Upper lobe of right lung (tissue), 1 donor: Measurements from ENCODE around the gene COL13A1. TPM values are rescaled to one million over a fixed set of nuclear protein-coding genes. Genes with fewer than 3 reads are reported as not detected.

ENCODE experiments used
- ATAC-seq: fragments of 200-7000 bp; cut with Tn5 transposase; one replicate; pipeline ENCODE4 v1.9.1; 2020; ENCODE audit warnings: mild to moderate bottlenecking, moderate library complexity
- DNase-seq: peaks from one replicate; pipeline ENCODE4 v3.0.0-alpha.2; 2020
- H3K27ac ChIP-seq: fragments of 200-600 bp; one replicate; pipeline ENCODE4 v1.8.0; 2022
- H3K27me3 ChIP-seq: fragments of 200-600 bp; one replicate; pipeline ENCODE4 v1.8.0; 2022; ENCODE audit warnings: mild to moderate bottlenecking
- H3K36me3 ChIP-seq: fragments of 200-600 bp; one replicate; pipeline ENCODE4 v1.8.0; 2022
- H3K4me1 ChIP-seq: fragments of 200-600 bp; one replicate; pipeline ENCODE4 v1.8.0; 2022
- H3K4me3 ChIP-seq: fragments of 200-600 bp; one replicate; pipeline ENCODE4 v1.8.0; 2022; ENCODE audit warnings: mild to moderate bottlenecking
- H3K9me3 ChIP-seq: fragments of 200-600 bp; one replicate; pipeline ENCODE4 v1.8.0; 2022
- intact Hi-C: fragments of 100-400 bp; cut with DNase I; formaldehyde crosslinking; loops from one replicate; pipeline ENCODE4 v1.11.0; 2022
- total RNA-seq: library from RNA; stranded (reverse); fragmentation: NEBNext Ultra II Directional; extraction: Animal tissue kit (Norgen Biotek cat#: 25700); gene quantifications from one replicate; pipeline ENCODE4 v1.2.1, GENCODE V29; 2021
- TF ChIP-seq, protein P1 (sequence below): fragments of 200-600 bp; IDR thresholded peaks from one replicate; pipeline ENCODE4 v1.8.0; 2022; ENCODE audit warnings: antibody characterized with exemption
- donor health status: DM: no; HTN: yes; CAD: no; lungs with severe emphysema.

The COL13A1 gene
- total RNA-seq, 1 donor from 2014 or later = 13.5 TPM

DNA sequence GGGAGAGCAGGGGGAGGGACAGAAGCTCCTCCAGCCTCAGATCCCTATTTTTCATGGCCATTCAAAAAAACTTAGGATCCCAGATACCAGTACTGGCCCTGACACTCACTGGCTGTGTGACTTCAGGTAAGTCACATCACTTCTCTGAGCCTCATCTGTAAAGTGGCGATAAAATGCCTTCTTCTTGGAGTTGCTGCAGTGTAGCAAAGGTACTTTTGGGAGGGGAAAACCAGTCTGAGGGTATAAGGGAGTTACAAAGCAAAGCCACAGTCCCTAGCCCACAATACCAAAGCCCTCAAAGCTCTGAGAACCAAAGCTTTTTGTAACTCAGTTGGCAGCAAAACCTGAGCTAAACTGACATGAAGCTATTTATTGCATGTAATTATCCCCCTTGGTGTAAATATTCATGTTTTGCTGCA is 43.4 kb upstream of the COL13A1 start:
- no peaks in the 10 kb centered on the region for H3K27me3 ChIP-seq
- no peaks in the 10 kb centered on the region for H3K9me3 ChIP-seq
- no peak for DNase-seq
- no peak overlapping the region for H3K4me3 ChIP-seq
- peaks cover 8% of the 10 kb centered on the region for H3K4me1 ChIP-seq
- intact Hi-C loops = no loop called here
- TF ChIP-seq, protein P1, sequence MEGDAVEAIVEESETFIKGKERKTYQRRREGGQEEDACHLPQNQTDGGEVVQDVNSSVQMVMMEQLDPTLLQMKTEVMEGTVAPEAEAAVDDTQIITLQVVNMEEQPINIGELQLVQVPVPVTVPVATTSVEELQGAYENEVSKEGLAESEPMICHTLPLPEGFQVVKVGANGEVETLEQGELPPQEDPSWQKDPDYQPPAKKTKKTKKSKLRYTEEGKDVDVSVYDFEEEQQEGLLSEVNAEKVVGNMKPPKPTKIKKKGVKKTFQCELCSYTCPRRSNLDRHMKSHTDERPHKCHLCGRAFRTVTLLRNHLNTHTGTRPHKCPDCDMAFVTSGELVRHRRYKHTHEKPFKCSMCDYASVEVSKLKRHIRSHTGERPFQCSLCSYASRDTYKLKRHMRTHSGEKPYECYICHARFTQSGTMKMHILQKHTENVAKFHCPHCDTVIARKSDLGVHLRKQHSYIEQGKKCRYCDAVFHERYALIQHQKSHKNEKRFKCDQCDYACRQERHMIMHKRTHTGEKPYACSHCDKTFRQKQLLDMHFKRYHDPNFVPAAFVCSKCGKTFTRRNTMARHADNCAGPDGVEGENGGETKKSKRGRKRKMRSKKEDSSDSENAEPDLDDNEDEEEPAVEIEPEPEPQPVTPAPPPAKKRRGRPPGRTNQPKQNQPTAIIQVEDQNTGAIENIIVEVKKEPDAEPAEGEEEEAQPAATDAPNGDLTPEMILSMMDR = no peak
- no peak overlapping the region for H3K27ac ChIP-seq
- no peaks in the 10 kb centered on the region for H3K36me3 ChIP-seq
- ATAC-seq = no peak

DNA sequence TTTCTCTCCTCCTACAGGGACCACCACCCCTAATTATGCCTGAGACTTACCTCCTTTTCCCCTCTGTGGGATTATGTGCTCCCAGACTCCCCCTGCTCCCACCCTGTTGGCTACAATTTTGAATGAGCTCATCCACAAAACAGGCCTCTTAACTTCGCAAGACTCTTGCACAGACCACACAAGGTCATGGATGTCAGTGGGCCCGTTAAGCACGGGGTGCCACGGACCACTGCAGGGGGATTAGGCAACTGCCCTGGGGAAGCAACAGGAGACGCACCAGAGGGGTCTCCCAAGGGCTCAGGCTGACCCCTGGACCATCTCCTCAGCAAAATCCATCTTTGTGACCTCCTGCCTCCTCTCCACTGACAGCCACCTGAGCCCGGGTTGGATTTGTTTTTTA is 42.1 kb upstream of the COL13A1 start:
- H3K27me3 ChIP-seq = no peaks in the 10 kb centered on the region
- H3K36me3 ChIP-seq = no peaks in the 10 kb centered on the region
- no peak overlapping the region for H3K4me3 ChIP-seq
- peaks cover 8% of the 10 kb centered on the region for H3K4me1 ChIP-seq
- H3K9me3 ChIP-seq = no peaks in the 10 kb centered on the region
- TF ChIP-seq, protein P1 = no peak
- ATAC-seq (no peak), DNase-seq (no peak)
- intact Hi-C loops = no loop called here
- no peak overlapping the region for H3K27ac ChIP-seq

DNA sequence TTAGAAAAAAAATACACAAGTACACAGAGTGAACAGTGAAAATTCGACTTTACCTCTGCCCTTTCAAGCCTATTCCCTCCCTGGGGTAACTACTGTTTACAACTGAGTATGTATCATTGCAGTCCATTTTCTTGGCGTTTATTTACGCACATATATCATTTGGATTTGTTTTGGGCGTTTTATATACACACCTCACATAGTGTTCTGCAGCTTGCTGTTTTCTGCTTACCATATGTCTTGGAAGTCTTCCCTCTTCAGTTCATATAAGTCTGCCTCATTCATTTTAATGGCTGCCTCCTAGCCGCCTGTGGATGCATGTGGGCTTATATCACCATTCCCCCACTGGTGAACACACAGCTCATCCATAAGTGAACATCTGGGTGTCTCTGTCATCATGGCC is 41.6 kb upstream of the COL13A1 start:
- H3K4me1 ChIP-seq = peaks cover 8% of the 10 kb centered on the region
- intact Hi-C loops = no loop called here
- no peaks in the 10 kb centered on the region for H3K36me3 ChIP-seq
- DNase-seq = no peak
- no peaks in the 10 kb centered on the region for H3K9me3 ChIP-seq
- no peak overlapping the region for H3K27ac ChIP-seq
- TF ChIP-seq, protein P1 = no peak
- H3K27me3 ChIP-seq = no peaks in the 10 kb centered on the region
- H3K4me3 ChIP-seq = no peak overlapping the region
- ATAC-seq = no peak

DNA sequence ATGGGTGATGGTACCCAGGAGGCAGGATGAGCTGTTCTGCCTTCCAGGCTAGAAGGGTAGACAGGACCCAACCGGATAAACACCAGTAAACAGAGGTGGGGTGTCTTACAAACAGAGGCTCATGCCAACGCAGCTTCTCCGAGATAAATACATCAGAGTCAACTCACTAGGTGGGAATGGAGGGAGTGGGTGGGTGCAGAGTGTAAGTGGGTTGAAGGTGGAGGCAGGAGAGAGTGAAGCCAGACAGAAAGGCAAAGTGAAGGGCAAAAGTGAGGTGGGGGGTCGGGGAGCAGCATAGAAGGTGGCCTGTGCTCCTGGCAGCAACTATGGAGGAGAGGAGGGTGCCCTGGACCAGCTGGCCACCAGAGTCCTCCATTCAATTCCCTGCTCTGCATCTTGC is 40.4 kb upstream of the COL13A1 start:
- ATAC-seq = no peak
- intact Hi-C loops = no loop called here
- peaks cover 14% of the 10 kb centered on the region for H3K4me1 ChIP-seq
- H3K4me3 ChIP-seq = no peak overlapping the region
- no peaks in the 10 kb centered on the region for H3K9me3 ChIP-seq
- DNase-seq = no peak
- no peak overlapping the region for H3K27ac ChIP-seq
- H3K36me3 ChIP-seq = no peaks in the 10 kb centered on the region
- no peaks in the 10 kb centered on the region for H3K27me3 ChIP-seq
- TF ChIP-seq, protein P1 = no peak

DNA sequence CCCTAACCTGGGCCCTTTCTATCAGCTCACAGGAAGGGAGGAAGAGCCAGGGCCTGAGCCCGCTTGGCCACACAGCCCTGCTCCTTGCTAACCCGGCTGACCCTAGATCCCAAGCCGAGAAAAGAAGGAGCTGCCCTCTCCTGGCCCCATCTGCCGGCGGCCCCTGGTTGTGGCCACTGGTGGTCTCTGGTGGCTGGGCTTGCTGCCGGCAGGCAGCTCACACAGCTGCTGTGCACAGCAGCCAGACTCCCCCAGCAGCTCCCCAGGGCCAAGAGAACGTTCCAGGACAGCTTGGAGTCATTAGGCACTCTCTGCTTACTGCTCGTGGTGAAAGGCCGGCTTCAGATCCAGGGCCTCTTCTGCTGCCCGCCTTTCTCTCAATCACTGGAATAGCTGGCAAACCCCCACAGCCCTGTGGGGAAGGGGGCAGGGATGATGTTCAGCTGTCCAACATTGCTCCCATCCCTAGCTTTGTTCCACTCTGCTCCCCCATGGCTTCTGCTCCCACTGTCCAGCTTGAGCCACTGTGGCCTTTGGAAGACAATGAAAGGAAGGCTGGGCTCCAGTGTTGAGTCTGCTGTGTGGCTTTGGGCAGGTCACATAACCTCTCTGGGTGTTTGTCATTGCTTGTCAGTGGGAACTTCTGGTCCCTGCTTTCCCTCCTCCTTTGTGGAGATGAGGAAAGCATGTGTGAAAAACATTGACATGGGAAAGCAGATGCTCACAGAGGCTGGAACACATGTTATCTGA is 35.4 kb upstream of the COL13A1 start:
- no peak for DNase-seq
- H3K27ac ChIP-seq = peak overlapping the region; percentile 17

More for the DNA sequence above, 35.4 kb upstream of the COL13A1 start:
- TF ChIP-seq, protein P1 = no peak
- intact Hi-C loops = no loop called here
- Histone ChIP-seq H3K4me3 (no peak overlapping the region), H3K9me3 (no peaks in the 10 kb centered on the region), H3K36me3 (no peaks in the 10 kb centered on the region), H3K4me1 (peaks cover 9% of the 10 kb centered on the region), H3K27me3 (no peaks in the 10 kb centered on the region)
- ATAC-seq = peak; percentile 44
